ENCODE results near the gene SMDT1.

DNA sequence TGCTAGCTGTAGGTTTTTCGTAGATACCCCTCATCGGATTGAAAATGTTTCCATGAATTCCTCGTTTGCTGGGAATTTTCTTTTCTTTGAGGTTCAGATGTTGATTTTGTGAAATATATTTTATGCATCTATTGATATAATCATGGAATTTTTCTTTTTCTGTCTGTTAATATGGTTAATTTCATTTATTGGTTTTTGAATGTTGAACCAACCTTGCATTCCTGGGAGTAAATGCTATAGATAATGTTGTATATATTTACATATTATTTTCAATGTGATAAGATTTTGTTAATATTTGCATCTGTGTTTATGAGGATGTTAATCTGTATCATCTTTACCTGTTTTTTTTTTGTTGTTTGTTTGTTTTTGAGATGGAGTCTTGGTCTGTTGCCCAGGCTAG is 21.7 kb downstream of the SMDT1 start:
- TF ChIP-seq, protein P1, sequence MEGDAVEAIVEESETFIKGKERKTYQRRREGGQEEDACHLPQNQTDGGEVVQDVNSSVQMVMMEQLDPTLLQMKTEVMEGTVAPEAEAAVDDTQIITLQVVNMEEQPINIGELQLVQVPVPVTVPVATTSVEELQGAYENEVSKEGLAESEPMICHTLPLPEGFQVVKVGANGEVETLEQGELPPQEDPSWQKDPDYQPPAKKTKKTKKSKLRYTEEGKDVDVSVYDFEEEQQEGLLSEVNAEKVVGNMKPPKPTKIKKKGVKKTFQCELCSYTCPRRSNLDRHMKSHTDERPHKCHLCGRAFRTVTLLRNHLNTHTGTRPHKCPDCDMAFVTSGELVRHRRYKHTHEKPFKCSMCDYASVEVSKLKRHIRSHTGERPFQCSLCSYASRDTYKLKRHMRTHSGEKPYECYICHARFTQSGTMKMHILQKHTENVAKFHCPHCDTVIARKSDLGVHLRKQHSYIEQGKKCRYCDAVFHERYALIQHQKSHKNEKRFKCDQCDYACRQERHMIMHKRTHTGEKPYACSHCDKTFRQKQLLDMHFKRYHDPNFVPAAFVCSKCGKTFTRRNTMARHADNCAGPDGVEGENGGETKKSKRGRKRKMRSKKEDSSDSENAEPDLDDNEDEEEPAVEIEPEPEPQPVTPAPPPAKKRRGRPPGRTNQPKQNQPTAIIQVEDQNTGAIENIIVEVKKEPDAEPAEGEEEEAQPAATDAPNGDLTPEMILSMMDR (IDR thresholded peaks at IDR 0.05) = no peak
- no peak for TF ChIP-seq SIN3A (IDR thresholded peaks at IDR 0.05; ENCODE audit: borderline replicate concordance, insufficient read depth, low read depth, low read length)
